CD4-positive, alpha-beta T cell treated with Interleukin-1 beta for 1 hour (primary cell): Measurements from ENCODE around the gene PDE8A.

ENCODE experiments used
- DNase-seq, 2 donors: peaks; one replicate each; pipeline ENCODE4 v3.0.0-alpha.2; 2020 to 2022

PDE8A gene

GRCh38 chr15:85041230-85041629 is 59.6 kb downstream of the PDE8A start:
- DNase-seq, result no peak

DNA sequence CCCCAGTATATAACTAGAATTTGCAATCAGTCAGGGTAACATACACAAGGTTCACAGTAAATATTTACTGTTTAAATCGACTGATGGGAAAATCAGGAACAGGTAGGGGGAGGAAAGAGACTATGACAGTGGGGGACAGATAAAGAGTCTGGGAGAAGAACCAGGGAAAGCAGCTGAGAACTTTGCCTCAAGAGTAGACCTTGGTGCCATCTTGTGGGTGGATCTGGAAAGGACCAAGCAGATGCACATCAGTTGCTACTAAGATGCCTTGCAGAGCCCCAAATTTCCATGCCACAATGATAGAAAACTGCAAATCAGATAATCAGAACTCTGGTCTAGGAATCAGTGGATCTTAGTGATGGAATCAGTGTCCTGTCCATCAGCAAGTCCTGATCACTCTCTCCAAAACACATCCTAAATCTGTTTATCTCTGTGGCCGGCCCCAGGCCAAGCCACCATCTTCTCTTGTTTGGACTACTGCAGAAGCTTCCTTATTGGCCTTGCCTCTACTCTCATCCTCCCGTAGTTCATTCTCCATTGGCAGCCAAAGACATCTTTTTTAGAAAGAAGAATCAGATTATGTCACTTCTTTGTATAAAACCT is 62.7 kb downstream of the PDE8A start:
- peak; percentile 39 to 57 for DNase-seq

GRCh38 chr15:85044894-85045293 is 63.2 kb downstream of the PDE8A start:
- DNase-seq, result no peak

DNA sequence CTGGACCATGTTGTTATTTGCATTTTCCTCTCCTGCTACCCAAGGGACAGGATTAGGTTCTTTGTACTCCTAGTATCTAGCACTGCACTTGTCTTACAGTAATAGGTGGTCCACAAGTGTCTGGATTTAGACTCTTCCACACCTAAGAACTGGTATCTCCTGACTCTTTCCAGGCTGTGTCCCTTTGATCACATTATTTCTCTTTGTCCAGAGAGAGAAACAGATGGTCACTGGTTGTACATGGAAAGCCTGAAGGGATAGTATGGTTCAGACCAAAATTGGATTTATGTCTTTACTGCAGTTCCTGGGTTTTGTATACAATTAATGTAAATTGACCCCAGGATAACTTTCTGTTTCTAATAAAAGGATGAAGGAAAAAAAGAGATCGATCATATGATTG is 64.0 kb downstream of the PDE8A start:
- DNase-seq, result no peak

DNA sequence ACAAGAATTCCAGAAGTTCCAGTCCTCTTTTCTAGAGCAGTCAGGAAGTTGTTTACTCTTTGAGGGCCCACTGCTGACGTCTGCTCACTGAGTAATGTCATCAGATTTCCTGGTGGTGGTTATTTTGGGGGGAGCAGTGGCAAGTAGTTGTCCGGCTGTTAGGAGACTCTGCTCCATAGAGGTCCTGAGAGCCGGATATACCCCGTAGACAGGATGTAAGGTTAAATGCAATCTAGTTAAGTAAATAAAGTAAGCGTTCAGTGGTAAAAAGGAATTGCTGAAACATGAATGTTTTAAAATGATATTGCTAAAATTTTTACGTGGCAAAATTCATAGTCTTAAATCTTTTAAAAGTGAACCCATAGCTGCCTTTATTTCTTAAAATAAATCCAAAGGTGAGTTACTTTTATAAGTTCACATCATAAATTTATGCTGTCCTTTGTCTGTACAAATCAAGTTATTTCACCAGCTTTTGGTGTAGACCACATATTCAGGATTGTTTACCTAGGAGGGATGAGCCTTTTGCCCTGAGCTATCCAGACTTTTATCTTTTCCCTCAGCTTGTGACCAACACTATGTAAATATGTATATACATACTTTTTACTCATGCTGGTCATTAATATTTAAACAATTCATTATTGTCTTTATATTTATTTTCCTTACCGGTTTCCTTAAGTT is 65.8 kb downstream of the PDE8A start:
- peak in 1 of 2 donors; percentile 12 for DNase-seq

DNA sequence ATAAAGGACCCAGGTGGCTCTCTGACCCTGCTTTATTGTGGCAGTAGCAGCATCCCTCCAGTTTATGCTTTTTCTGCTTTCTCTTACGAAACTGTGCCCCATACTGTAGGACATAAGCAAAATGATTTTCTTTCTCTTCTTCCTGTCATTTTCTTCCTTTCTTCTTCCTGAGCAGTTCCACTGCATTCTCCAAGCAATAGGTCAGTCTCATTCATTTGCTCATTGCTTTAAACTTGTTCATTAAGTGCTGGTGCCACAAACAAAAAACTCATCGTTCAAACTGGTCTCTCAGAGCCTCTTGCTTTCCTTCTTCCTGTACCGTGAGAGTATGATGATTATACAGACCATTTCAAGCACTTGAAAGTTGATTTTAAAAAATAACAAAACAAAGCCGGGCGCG is 66.8 kb downstream of the PDE8A start:
- DNase-seq, result no peak

DNA sequence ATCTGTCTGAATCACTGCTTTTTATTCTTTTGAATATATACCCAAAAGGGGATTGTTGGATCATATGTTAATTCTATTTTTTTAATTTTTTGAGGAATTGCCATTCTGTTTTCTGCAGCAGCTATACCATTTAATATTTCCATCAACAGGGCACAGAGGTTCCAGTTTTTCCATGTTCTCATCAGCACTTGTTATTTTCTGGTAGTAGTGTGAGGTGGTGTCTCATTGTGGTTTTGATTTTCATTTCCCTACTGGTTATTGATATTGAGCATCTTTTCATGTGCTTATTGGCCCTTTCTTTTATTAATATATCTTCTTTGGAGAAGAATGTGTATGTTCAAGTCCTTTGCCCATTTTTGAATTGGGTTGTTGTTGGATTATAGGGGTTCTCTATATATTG is 68.1 kb downstream of the PDE8A start:
- no peak for DNase-seq

DNA sequence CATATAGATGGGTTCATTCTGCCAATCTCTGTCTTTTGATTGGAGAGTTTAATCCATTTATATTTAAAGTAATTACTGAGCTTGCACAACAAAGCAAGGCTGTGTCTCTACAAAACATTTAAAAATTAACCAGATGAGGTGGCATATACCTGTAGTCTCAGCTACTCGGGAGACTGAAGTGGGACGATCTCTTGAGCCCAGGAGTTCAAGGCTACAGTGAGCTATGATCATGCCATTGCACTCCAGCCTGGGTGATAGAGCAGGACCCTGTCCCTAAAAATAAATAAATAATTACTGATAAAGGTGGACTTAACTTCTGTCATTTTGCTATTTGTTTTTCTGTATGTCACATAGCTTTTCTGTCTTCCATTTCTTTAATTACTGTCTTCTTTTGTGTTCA is 78.1 kb downstream of the PDE8A start:
- DNase-seq, result no peak

DNA sequence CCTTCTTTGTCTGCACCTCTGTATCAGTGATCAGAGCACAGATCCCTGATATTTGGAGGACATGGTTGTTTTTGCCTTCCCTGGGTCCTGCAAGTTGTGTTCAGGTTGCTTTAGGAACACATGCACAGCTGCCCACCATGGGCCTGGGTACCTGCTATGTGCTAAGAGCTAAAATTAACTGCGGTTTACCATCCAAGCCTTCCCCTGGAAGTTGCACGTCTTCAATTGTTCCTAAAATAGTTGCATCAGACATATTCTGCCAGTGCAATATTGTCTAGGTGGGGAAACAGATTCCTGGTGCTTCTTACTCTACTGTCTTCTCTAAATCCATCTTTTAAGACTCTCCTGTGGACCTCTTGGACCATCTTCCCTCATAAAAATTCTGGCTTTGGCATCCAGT is 80.9 kb downstream of the PDE8A start:
- no peak for DNase-seq

DNA sequence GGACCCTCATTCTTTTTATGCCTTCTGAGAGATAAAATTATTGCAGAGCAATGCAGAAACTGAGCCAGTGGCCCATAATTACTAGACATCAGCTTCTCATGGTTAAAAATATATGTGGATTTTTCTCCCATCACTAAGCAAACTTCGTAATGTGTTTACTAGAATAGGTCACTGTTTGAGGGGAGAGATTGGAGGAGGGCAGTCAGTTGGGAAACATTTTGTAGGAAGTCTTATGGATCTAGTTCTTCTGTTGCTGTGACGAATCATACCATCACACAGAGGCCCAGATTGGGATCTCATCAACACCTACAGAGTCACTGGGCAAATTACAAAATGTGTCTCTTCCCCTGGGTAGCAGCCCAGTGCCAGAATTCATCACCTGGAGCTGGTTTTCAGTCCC is 81.4 kb downstream of the PDE8A start:
- DNase-seq, result no peak

DNA sequence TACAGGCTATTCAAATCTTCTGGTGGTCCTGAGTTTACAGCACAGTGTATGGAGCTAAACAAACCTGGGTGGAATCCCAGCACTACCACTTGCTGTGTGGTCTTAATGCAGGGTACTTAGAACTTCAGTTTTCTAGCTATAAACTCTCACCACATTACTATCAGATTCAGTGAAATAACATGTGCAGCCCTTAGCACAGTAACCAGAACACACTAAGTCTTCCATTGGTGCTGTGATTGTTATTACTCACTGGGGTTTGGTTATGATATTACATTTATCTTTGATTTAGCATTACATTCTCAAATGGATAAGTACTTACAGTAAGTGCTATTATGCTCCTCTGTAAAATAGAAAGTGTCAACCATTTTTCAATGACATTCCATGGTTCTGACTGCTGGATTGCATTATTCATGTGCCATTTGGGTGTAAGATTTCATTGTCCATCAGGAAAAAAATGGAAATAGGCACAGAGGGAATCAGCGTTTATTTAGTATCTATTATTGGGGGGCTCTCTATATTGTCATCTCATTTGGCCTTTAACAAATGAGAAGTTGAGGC is 81.9 kb downstream of the PDE8A start:
- no peak for DNase-seq

- no peak for DNase-seq
Measured at GRCh38 chr15:85064710-85065109, 83.1 kb downstream of the PDE8A start.

- no peak for DNase-seq
Measured at GRCh38 chr15:85071061-85071460, 89.4 kb downstream of the PDE8A start.

- no peak for DNase-seq
Measured at GRCh38 chr15:85071504-85071903, 89.8 kb downstream of the PDE8A start.

- no peak for DNase-seq
Measured at GRCh38 chr15:85072917-85073316, 91.3 kb downstream of the PDE8A start.

- DNase-seq, result no peak
Measured at GRCh38 chr15:85073556-85074194, 92.0 kb downstream of the PDE8A start.

- no peak for DNase-seq
Measured at GRCh38 chr15:85086855-85087254, 105.2 kb downstream of the PDE8A start.

- DNase-seq, result no peak
Measured at GRCh38 chr15:85088300-85088699, 106.6 kb downstream of the PDE8A start.

DNA sequence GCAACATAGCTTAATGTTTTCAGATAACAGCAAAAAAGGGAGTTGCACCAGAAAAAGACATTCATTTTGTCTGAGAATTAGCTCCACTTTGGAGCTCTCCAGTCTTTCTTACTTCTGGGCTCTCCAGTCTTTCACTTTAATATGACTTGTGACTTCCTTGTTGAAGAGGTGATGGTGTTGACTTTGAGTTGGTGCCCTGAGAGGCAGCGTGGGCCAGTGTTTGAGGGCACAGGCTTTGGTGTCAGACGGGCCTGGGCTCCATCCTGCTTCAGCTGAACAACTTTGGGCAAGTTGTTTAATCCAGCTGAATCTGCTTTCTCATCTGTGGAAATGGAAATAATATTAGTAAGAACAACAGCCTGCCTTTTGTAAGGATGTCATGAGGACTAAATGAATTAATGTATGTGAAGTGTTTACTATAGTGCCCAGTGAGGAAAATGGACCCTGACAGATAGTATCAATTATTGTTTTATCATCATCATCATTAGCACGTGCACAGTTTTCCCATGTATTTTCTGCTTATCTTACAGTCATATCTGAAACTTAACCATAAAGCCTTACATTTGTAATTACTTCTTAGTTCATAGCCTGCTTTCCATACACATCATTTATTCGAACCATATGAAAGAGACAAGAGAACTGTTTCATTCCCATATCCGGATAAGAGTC is 108.4 kb downstream of the PDE8A start:
- no peak for DNase-seq

GRCh38 chr15:85091990-85092389 is 110.3 kb downstream of the PDE8A start:
- DNase-seq, result no peak

DNA sequence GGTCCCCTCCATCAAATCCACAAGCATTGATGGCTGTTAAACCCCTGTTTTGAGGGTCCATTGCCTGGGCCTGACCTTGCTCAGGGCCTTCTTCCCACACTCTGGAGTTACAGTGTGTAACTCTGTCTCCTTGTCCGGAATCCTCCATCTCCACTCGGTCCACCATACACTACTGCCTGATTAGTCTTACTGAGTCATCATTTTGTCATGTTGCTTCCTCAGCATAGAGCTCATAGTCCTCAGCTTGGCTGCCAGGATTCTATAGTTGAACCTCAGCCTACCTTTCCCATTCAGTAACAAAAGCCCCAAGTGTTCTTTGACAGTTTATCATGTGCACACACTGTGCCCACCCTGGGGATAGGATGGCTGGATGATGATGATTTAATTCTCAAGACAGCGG is 113.0 kb downstream of the PDE8A start:
- no peak for DNase-seq

DNA sequence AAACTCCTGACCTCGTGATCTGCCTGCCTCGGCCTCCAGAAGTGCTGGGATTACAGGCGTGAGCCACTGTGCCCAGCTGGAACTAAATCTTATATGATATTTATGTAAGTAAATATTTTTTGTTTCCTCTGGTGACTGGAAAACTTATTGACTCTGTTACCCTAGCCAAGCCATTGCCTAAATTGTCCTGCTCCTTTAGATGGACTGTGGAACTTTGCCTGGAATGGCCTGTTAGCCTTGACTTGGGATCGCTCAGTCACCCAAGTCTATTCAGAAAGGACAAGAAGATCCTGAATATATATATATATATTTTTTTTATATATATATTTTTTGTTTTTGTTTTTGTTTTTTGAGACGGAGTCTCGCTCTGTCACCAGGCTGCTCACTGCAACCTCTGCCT is 113.9 kb downstream of the PDE8A start:
- DNase-seq, result no peak

GRCh38 chr15:85097250-85097649 is 115.6 kb downstream of the PDE8A start:
- no peak for DNase-seq

DNA sequence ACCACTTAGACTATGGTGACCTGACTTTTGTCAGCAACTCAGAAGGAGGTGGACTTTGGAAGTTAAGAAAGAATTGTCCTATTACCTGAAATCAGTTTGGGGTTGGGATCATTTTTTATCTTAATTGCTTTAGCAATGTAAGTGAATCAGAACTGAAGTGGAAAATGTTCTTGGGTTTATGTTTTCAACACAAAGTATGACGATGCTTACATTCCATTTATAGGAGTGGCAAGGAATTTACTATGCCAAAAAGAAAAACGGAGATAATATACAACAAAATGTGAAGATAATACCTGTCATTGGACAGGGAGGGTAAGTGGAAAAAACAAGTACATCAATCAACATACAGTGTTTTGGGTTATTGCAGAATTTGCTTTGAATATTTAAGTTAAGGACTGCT is 116.1 kb downstream of the PDE8A start:
- DNase-seq, result no peak
